Measurements from ENCODE around the gene F12. TPM values are rescaled to one million over a fixed set of nuclear protein-coding genes. Genes with fewer than 3 reads are reported as not detected.

Gene F12
- total and polyA plus RNA-seq, 2 donors (not counting 3 experiments of a cell fraction or from before 2014, with no cell fraction given): 1.00 to 1.4 TPM

GRCh38 chr5:177425801-177426565 lies 16.6 kb upstream of the F12 start:
- no peak for TF ChIP-seq FOS (IDR thresholded peaks at IDR 0.05; ENCODE audit: borderline replicate concordance, insufficient read depth, low read length)
- TF ChIP-seq JUN (IDR thresholded peaks at IDR 0.05; ENCODE audit: borderline replicate concordance, insufficient read depth, insufficient read length, low read depth): no peak
- peak; percentile 83 for TF ChIP-seq POLR2AphosphoS5 (IDR thresholded peaks at IDR 0.05; ENCODE audit: insufficient read depth, low read depth, low read length)
- no peak for TF ChIP-seq EZH2 (IDR thresholded peaks at IDR 0.05; ENCODE audit: borderline replicate concordance, low read depth, low read length, severe bottlenecking)
- TF ChIP-seq MAX (IDR thresholded peaks at IDR 0.05; ENCODE audit: insufficient read depth, insufficient read length): no peak
- TF ChIP-seq POLR2A (IDR thresholded peaks at IDR 0.05; ENCODE audit: low read depth, low read length): peak; percentile 56

More at GRCh38 chr5:177425801-177426565, 16.6 kb upstream of the F12 start:
- Histone ChIP-seq H3K79me2 (ENCODE audit: control insufficient read depth, insufficient read depth, low read length) (peaks cover 27% of the 10 kb centered on the region), H3K27ac (ENCODE audit: insufficient read depth, low read depth, low read length) (peak overlapping the region; percentile 61), H3K9ac (replicated peaks; ENCODE audit: extremely low read depth, insufficient read depth, low read length) (peak overlapping the region; percentile 59), H3K36me3 (ENCODE audit: control insufficient read depth in 2 of 2, extremely low read depth in 1 of 2, insufficient read depth in 2 of 2, low read length in 2 of 2) (no peaks in the 10 kb centered on the region), H3K4me2 (ENCODE audit: insufficient read depth, low read length) (peak overlapping the region; percentile 48), H3K4me3 (replicated peaks in 1 of 3; ENCODE audit: insufficient read depth in 1 of 3, low read depth in 1 of 3, low read length in 3 of 3) (peak overlapping the region; percentile 40 to 52 (median 51)), H4K20me1 (replicated peaks; ENCODE audit: control insufficient read depth, extremely low read depth, insufficient read depth, low read length) (no peaks in the 10 kb centered on the region), H3K4me1 (ENCODE audit: control insufficient read depth, extremely low read depth, insufficient read depth, low read length) (peaks cover 14% of the 10 kb centered on the region), H3K9me3 (replicated peaks; ENCODE audit: control insufficient read depth, insufficient read depth, low read length) (no peaks in the 10 kb centered on the region), H2AFZ (ENCODE audit: low read depth, low read length) (peak overlapping the region; percentile 92), H3K9me1 (replicated peaks; ENCODE audit: control insufficient read depth, extremely low read depth, insufficient read depth, low read length) (no peaks in the 10 kb centered on the region), H3K27me3 (ENCODE audit: control insufficient read depth in 2 of 2, insufficient read depth in 2 of 2, low read length in 2 of 2) (no peaks in the 10 kb centered on the region)
- peak; percentile 100 for DNase-seq (ENCODE audit: low read depth, low spot score)
- ChIA-PET CTCF (interaction anchor here (0.6 to 5.2 kb wide), 13 partner anchors 14 to 292 kb away, joined by 3 to 43 read pairs (median 6); partner anchors contain the start of gene PRR7), POLR2A (interaction anchor here (0.6 to 1.9 kb wide), 17 partner anchors 8 to 325 kb away, joined by 3 to 8 read pairs (median 4); partner anchors contain the start of gene PDLIM7)
- FAIRE-seq: peak; percentile 100
- intact Hi-C loops (cut with micrococcal nuclease) (loop anchor here (1.0 to 2.0 kb wide), 6 partner anchors 20 to 71 kb away; partner anchors contain the start of genes PDLIM7 and PRR7), dilution Hi-C loops (cut with MboI; ENCODE audit: extremely low pct_ligation_motif_present, low sequenced_read_pairs) (no loop called here)
- BruUV-seq (replicated peaks): TSS peak; percentile 93
